Esophagus mucosa (tissue), 1 donor: ENCODE measurements around the gene OSGIN1. TPM values are rescaled to one million over a fixed set of nuclear protein-coding genes. Genes with fewer than 3 reads are reported as not detected.

Experiments
- ATAC-seq: fragments of 200-7000 bp; cut with Tn5 transposase; one replicate; pipeline ENCODE4 v1.9.1; 2020
- total RNA-seq: library from RNA; stranded (reverse); gene quantifications from one replicate; pipeline ENCODE4 v1.2.4, GENCODE V29; 2023
- donor health status: DM: yes; HTN: yes; CAD: no.

The OSGIN1 gene
- total RNA-seq, 1 donor from 2014 or later = 5.6 TPM

DNA sequence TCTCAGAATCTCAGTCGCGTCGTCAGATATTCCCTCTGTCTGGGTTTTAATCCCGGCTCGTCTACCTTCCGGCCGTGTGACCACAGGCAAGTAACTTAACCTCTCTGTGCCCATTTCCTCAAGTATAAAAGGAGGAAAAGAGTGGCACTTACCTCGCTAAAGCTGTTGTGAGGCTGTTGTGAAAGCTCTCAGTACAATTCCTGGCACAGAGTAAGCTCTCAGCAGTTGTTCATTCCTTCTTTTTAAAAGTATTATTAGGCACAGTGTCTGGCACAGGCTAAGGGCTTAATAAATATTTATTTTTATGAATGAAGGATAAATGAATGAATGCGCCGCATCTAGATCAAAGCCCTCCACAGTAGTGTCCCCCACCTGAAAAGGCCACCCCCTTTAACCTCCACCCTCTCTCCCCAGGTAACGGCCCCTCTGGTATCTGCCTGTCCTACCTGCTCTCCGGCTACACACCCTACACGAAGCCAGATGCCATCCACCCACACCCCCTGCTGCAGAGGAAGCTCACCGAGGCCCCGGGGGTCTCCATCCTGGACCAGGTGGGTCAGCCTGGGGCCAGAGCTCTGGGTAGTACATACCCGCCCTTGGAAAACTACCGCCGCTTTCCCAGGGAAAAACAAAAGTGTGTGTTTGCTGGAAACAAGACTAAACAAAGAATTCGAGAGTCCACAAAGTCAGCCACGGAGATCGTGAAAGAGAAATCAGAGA, 6.0 kb downstream of the OSGIN1 start:
- no peak for ATAC-seq

DNA sequence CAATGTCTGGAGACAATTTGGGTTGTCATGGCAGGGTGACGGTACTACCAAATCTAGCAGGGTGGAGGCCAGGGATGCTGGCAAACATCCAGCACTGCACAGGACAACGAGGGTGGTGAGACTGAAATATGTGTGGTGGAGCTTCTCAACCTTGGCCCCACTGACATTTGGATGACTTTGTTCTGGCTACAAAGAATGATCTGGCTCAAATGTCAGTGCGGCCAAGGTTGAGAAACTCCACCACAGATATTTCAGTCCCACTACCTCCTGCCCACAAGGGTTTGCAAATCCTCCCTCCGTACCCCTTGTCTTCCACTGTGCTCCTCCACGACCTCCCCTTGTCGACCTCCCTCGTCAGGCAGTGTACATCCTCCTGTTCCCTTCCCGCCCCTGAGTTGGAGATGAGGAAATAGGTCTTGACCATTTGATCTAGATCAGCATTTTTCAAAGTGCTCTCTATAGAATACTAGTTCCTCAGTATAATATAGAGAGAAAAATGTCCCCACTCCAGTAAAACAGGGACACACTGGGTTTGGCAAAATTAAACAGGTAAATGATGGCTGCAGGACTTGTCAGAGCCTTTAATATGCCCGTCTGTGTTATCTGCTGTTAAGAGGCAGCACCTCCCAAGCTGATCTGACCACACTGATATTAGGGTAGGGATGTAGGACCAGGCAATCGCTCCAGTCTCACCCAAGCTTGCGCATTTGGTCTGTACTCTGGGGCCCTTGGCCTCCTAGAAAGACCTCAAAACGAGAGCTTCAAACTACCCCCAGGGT, 6.8 kb downstream of the OSGIN1 start:
- no peak for ATAC-seq

DNA sequence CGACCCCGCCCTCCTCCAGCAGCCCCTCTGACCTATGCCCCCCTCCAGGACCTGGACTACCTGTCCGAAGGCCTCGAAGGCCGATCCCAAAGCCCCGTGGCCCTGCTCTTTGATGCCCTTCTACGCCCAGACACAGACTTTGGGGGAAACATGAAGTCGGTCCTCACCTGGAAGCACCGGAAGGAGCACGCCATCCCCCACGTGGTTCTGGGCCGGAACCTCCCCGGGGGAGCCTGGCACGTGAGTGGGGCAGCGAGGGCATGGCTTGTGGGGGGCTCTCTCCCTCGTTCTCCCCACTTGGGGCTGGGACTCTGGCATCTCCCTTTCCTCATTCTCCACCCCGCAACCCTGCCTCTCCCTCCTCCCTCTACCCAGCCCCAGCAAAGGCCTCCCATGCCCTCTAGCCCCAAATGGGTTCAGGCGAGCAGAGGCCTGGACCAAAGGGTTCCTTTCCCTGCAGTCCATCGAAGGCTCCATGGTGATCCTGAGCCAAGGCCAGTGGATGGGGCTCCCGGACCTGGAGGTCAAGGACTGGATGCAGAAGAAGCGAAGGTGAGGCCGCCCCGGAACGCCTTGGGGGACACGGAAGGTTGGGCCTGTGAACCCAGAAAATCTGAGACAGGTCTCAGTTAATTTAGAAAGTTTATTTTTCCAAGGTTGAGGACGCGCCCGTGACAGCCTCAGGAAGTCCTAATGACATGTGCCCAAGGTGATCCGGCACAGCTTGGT, 7.6 kb downstream of the OSGIN1 start:
- ATAC-seq = no peak

DNA sequence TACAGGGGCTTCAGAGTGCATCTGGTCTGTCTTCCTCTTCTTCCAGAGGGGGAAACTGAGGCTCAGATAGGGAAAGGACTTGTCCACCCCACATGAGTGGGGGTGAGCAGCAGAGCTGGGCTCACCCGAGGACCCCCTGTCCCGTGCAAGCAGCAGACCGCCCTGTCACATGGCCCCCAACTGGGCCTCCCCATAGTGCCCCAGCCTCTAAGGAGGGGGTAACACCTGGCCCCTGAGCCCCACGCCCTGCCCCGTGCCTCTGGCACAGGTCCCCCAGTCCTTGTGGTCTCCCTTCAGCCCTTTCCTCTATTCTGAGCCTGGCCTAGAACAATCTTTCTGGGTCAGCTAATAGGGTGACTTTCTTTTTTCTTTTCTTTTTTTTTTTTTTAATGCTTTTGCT, 8.6 kb downstream of the OSGIN1 start:
- no peak for ATAC-seq

DNA sequence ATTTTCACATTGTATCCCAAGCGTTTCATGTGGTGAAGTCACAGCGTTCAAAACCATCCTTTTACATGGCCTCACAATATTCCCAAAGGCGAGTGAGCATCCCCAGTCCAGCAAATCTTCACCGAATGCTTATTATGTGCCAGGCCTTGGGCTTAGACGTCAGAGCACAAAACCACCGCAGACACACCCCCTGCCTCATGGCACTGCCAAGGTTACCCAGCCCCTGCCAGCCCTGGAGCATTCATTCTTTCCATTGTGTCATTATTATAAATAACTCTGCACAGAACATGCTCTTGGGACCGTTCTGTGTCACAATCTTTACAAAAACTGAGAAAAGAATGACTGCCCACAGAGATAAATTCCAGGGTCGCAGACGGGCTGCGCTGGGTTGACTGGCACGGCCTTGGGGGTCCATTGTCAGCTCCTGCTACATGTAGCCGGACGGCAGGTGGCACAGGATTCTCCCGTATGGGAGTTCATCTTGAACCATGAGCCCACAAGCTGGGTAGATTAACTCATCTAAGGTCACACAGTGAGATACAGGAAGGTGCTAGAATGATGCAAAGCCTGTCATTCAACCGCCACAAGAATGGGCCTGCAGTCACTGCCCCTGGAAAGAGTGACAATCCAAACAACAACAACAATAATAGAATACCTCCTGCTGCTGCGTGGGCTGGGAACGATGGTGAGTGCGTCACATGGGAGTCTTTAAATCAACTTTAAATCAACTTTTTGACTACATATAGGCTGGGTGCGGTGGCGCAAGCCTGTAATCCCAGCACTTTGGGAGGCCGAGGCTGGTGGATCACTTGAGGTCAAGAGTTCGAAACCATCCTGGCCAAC, 10.5 kb downstream of the OSGIN1 start:
- ATAC-seq = no peak

DNA sequence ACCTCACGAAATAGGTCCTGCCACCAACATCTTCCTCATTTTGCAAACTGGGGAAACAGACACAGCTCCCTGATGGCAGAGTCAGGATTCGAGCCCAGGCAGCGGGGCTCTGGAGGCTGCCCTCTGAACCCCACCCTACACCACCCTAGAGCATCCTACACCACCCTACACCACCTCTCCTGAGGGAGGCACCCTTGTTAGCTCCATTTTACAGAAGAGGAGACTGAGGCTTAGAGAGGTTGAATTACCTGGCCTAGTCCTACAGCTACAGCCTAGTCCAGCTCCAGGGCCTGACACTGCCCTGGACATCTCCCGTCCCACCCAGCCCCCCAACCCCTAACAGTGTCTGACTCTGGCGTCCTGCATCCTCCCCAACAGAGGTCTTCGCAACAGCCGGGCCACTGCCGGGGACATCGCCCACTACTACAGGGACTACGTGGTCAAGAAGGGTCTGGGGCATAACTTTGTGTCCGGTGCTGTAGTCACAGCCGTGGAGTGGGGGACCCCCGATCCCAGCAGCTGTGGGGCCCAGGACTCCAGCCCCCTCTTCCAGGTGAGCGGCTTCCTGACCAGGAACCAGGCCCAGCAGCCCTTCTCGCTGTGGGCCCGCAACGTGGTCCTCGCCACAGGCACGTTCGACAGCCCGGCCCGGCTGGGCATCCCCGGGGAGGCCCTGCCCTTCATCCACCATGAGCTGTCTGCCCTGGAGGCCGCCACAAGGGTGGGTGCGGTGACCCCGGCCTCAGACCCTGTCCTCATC, 11.8 kb downstream of the OSGIN1 start:
- ATAC-seq = no peak

DNA sequence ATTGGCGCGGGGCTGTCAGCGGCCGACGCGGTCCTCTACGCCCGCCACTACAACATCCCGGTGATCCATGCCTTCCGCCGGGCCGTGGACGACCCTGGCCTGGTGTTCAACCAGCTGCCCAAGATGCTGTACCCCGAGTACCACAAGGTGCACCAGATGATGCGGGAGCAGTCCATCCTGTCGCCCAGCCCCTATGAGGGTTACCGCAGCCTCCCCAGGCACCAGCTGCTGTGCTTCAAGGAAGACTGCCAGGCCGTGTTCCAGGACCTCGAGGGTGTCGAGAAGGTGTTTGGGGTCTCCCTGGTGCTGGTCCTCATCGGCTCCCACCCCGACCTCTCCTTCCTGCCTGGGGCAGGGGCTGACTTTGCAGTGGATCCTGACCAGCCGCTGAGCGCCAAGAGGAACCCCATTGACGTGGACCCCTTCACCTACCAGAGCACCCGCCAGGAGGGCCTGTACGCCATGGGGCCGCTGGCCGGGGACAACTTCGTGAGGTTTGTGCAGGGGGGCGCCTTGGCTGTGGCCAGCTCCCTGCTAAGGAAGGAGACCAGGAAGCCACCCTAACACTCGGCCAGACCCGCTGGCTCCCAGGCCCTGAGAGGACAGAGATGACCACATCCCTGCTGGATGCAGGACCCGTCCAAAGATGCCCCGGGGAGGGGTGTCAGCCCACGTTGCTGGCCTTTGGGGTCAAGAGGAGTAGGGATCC, 12.6 kb downstream of the OSGIN1 start:
- ATAC-seq = no peak

DNA sequence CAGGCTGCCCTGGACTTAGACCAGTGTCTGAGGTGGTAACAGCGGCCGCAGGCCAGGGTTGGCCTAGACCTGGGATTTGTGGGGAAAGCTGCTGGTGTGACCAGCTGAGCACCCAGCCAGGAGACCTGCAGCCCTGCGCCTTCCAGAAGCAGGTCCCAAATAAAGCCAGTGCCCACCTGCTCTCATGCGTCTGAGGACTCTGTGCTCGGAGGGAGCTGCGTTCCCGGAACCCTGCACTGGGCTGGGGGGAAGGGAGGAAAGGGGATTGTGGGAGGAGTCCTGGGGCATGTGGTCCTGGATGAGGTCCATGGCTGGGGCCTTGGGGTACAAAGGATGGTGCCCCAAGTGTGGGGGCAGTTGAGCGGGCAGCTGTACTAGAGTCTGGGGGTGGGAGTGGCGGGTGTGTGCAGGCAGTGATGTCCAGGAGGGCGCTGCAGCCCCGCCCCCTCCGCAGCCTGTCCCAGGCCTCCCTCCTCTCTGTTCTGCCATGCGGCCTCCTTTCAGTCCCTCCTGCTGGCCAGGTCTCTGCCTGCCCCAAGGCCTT, 13.2 kb downstream of the OSGIN1 start:
- ATAC-seq = no peak

DNA sequence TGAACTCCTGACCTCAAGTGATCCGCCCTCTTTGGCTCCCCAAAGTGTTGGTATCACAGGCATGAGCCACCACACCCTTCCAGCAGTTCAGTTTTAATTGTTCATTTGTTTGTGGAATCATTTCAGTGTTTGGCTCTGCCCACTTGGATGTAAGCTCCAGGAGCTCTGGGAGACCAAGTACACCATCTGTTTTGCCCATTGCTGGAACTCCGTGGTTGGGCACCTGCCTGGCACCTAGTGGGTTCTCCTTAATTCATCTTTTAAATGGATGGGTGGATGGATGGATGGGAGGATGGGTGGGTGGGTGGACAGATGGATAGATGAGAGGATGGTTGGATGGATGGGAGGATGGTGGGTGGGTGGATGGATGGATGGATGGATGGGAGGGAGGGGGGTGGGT, 14.1 kb downstream of the OSGIN1 start:
- ATAC-seq = no peak

DNA sequence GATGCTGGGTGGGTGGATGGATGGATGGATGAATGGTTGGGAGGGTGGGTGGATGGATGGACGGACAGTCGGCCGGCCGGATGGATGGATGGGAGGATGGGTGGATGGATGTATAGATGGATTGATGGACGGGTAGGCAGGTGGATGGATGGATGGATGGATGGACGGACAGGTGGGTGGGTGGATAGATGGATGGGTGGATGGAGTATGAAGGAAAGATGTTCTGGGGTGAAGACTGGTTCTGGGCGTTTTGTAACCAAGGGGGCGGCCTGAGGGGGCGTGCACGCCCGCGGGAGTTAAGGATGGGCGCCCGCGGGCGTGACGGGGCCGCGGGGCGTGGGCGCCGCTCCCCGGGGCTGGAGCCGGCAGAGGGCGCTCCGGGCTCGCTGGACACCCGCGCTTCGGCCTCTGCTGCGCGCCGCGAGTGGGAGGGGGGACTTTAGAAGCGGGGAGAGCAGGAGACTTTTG, 14.8 kb downstream of the OSGIN1 start, which contains the start of gene NECAB2:
Gene NECAB2 (plus strand): TSS at position 407 of the 468 bp plus-strand sequence. CDS start 405 bp downstream, outside the sequence.
- peak; percentile 24 for ATAC-seq

DNA sequence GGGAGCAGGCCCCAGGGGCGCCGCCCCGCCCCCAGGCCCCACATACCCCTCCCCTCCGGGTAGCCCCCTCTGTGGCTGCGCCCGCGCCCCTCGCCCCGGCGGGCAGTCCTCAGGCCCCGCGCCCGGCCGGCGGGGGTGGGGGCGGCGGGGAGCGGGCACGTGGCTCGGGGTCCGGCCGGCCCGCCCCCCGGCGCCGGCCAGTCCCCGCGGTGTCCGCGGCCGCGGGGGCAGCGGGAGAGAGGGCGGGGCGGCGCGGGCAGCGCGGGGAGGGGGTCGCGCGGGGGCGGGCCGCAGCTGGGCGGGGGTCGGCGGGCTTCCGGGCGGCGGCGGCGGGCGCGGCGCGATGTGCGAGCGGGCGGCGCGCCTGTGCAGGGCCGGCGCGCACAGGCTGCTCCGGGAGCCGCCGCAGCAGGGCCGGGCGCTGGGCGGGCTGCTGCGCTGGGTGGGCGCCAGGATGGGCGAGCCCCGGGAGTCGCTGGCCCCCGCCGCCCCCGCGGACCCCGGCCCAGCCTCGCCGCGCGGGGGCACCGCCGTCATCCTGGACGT, 15.3 kb downstream of the OSGIN1 start:
- ATAC-seq = no peak

DNA sequence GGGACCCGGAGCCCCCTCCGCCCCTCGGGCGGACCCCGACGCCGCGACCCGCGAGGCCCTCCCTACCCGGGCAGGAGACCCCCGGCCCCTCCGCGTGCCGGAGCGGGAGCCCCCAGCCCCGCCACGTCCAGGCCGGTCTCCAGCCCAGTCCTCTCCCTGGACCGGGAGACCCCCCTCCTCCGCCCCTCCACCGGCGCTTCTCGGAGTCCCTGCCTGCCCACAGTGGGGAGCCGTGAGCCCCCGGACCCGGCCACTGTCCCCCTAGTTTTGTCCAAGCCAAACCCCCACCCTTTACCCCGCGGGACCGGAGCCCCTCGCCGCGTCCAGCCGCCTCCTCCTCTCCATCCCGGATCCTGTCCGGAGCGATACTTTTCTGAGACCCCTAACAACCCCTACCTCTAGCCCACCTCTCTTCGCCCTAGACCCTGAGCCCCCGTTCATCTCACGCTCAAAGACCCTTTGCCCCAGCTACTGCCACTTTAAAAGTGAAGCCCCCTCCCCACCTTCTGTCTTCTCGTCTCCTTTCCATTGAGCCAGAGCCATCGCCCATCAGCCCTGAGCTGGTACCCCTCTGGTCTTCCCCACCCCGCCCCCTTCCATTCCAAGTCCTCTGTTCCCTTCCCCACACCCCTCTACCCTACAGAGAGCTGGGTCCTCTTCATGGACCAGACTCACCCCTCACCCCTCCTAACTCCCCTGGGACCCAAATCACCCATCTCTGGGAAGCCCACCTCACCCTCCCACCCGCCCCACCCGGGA, 16.0 kb downstream of the OSGIN1 start:
- no peak for ATAC-seq

DNA sequence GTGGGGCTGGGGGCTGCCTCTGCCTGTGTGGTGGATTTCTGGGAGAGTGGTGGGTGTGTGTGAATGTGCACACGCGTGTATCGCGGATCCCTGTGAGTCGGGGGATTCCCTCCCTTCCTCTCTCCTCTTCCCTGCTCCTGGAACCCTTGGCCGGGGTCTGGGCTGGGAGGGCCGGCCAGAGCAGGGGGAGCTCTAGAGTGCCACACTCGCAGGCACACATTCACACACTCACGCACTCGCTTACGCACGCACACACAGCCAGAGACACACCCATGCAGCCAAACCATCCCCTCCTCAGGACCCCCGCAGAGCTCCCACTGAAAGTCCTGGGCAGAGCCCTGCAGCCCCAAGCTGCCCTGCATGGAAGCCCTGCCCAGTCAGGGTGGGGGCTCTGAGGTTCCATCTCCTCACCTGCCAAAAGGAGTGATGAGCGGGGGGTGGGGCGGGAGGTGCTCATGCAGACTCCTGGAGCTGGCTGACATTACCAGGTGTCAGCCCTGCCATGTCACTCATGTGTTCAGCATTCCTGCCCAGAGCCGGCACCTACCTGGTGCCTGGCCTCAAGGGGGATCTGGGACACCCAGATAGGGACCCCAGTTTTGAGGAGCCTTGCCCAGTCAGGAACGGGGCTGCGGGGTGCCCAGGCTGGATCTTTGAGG, 16.9 kb downstream of the OSGIN1 start:
- ATAC-seq = no peak

DNA sequence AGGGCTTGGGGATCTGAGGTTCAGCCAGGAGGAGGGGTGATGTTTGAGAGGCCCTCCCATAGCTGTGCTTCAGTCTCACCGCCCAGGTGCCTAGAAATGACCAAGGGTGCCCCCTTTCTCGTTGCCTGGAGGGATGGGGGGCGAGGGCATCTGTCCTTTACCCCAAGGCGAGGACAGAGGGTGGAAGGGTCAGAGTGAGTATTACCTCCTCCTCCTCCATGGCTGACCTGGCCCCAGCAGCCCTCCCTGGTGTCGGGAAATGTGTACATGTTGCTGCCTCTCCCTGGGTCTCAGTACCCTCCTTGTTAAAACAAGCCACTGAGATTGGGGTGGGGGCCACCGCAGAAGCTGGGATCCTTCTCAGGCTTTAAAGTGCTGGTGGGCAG, 17.4 kb downstream of the OSGIN1 start:
- no peak for ATAC-seq

DNA sequence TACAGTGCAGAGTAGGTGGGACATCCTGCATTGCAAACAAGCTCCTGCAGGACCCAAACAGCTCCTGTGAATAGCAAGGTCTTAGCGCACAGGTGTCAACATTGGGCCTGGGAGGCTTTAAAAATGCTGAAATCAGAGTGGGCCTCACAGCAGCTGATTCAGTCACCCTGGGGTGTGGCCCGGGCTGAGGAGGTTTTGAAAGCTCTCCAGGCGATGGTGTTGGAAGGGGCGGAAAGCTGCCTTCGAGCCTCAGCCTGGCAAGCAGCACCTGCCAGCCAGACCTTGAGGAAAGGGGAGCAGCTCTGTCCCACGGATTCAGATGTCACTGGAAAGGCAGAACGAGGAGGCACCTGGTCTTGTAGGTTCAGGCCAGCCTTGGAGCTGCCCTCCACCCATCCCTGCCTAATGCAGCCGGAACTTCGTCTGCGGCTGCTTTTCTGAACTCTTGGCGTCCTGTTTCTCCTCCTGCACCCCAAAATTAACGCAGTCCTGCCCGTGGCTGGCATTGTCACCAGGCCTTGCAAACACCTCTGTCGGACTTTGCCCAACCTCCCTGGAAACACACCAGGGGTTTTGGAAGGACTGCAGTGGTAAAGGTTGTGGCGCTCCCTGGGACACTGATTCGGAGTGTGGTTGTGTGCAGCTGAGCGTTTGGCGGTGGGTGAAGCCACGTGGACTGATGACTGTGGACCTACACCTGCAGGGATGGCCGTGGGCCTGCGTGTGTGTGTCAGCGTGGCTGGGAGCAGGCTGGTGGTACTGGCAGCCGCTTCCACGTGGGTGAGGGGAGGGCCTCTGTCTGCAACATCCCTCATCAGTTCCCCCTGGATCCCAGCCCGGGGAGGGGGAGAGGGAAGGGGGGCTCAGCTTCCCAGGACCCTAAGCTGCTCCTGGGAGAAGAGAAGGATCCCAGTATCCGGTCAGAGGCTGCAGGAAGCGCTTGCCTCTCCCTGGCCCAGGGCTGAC, 18.4 kb downstream of the OSGIN1 start:
- ATAC-seq = no peak

DNA sequence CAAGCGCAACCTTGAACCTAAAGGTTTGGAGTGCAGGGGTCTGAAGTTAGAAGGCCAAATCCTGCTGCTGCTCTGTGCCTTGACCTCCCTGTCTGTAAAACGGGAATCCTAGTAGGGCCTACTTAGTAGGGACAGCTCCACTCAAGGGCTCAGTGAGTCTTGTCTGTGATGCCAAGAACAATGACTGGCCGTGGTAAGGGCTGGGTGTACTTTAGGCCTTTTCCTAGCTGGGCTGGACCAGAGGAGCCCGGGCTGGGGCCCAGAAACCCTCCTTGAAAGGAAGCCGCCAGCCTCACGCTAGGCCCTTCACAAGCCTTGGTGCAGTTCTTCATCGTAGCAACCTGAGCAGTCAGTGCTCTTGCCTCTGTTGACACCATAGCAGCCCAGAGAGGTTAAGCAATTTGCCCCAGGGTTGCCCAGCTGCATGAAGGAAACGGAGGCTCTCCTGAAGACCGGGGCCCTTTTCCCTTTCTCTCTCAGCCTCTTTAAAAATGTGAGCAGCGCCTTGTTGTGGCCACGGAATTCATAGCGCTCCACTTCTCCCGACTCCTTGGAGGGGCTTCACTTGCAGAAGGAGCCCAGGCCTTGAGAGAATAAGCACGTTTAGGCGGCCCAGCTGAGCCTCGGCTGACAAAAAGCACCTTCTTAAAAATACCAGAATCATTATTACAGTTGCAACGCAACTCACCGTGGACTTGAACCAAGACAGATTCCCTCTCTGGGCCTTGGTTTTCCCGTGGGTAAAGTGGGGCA, 19.4 kb downstream of the OSGIN1 start:
- ATAC-seq = no peak

DNA sequence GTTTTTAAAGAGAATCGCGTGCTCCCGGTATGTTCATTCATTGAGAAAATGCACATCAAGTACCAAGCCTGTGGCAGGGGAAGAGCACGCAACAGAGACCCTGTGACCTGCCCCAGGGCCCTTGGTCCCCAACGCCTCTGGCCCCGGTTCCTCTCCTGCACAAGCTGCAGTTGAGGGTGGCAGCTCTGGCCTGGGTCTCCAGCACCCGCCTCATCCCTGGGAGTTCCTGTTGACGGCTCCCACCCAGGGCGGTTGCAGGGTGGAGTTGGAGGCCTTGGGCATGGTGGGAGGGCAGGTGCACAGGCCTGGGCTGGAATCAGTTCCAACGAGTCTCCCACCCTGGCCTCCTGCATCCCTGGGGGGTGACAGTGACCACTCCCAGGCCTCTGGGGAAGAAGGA, 20.0 kb downstream of the OSGIN1 start:
- no peak for ATAC-seq
